ENCODE data around the gene SLC2A1. TPM values are rescaled to one million over a fixed set of nuclear protein-coding genes. Genes with fewer than 3 reads are reported as not detected.

SLC2A1 gene
- total and polyA plus RNA-seq, 11 donors, result 10.6 to 196 (median 29.9) TPM

GRCh38 chr1:42927274-42927841 is 31.3 kb downstream of the SLC2A1 start:
- Histone ChIP-seq H3K9me3 (no peaks in the 10 kb centered on the region), H3K27me3 (no peaks in the 10 kb centered on the region), H3K4me1 (peaks cover 0 to 34% (median 9%) of the 10 kb centered on the region in 12 donors), H3K36me3 (peaks cover 0 to 46% (median 39%) of the 10 kb centered on the region in 9 donors), H3K27ac (no peak overlapping the region), H3K4me3 (no peak overlapping the region)
- intact Hi-C loops (cut with DNase I), result loop anchor here in 2 of 10 donors (10.0 kb wide), 3 partner anchors 153 to 457 kb away; partner anchors contain the start of genes MED8 (in 1 of the 2), SZT2 (in 1 of the 2) and YBX1 (in 1 of the 2)
- TF ChIP-seq CTCF (IDR thresholded peaks at IDR 0.05) (no peak), POLR2A (IDR thresholded peaks at IDR 0.05) (no peak)
- no peak for ATAC-seq
- 93 to 99% (median 94%) methylated on average over 8 of the region's 8 CpGs for WGBS, 4 donors
- DNase-seq, result no peak

- intact Hi-C loops (cut with DNase I), result loop anchor here in 2 of 10 donors (10.0 kb wide), 3 partner anchors 152 to 458 kb away; partner anchors contain the start of genes MED8 (in 1 of the 2), SZT2 (in 1 of the 2) and YBX1 (in 1 of the 2)
- Histone ChIP-seq H3K4me1 (peaks cover 0 to 29% (median 7%) of the 10 kb centered on the region in 12 donors), H3K27ac (no peak overlapping the region), H3K36me3 (peaks cover 0 to 46% (median 39%) of the 10 kb centered on the region in 9 donors), H3K9me3 (no peaks in the 10 kb centered on the region), H3K4me3 (no peak overlapping the region), H3K27me3 (no peaks in the 10 kb centered on the region)
- 88 to 90% (median 89%) methylated on average over 11 of the region's 11 CpGs for WGBS, 4 donors
- ATAC-seq, result no peak
- DNase-seq, result no peak
- no peak for TF ChIP-seq POLR2A (IDR thresholded peaks at IDR 0.05)
- no peak for TF ChIP-seq CTCF (IDR thresholded peaks at IDR 0.05)
Observed at GRCh38 chr1:42926879-42927242, 31.8 kb downstream of the SLC2A1 start.

- TF ChIP-seq CTCF (IDR thresholded peaks at IDR 0.05), result no peak
- TF ChIP-seq POLR2A (IDR thresholded peaks at IDR 0.05), result no peak
- DNase-seq (no peak), ATAC-seq (no peak)
- H3K4me3 ChIP-seq, result no peak overlapping the region
- no peaks in the 10 kb centered on the region for H3K9me3 ChIP-seq
- H3K27me3 ChIP-seq, result no peaks in the 10 kb centered on the region
- H3K27ac ChIP-seq, result no peak overlapping the region
- peaks cover 0 to 24% (median 6%) of the 10 kb centered on the region in 12 donors for H3K4me1 ChIP-seq
- 86 to 92% (median 89%) methylated on average over 5 of the region's 5 CpGs for WGBS, 4 donors
- peaks cover 0 to 46% (median 39%) of the 10 kb centered on the region in 9 donors for H3K36me3 ChIP-seq
- intact Hi-C loops (cut with DNase I), result loop anchor here in 2 of 10 donors (10.0 kb wide), 3 partner anchors 152 to 458 kb away; partner anchors contain the start of genes MED8 (in 1 of the 2), SZT2 (in 1 of the 2) and YBX1 (in 1 of the 2)
Observed at GRCh38 chr1:42926235-42926878, 32.3 kb downstream of the SLC2A1 start.
